IgD-negative memory B cell (primary cell): ENCODE data around the gene LRRN2. TPM values are rescaled to one million over a fixed set of nuclear protein-coding genes. Genes with fewer than 3 reads are reported as not detected.

ENCODE experiments used
- H3K27ac Mint-ChIP-seq, 3 donors: one replicate each; pipeline ENCODE4 v1.8.0; 2020 to 2022; ENCODE audit warnings: mild to moderate bottlenecking in 3 of 3, mixed read lengths in 3 of 3, moderate library complexity in 1 of 3
- H3K27me3 Mint-ChIP-seq: one replicate; pipeline ENCODE4 v1.8.0; 2021; ENCODE audit warnings: mixed read lengths
- H3K36me3 Mint-ChIP-seq: one replicate; pipeline ENCODE4 v1.8.0; 2020; ENCODE audit warnings: mild to moderate bottlenecking, mixed read lengths
- H3K4me1 Mint-ChIP-seq, 3 donors: one replicate each; pipeline ENCODE4 v1.8.0; 2020 to 2022; ENCODE audit warnings: mixed read lengths in 3 of 3, mild to moderate bottlenecking in 1 of 3
- H3K4me3 Mint-ChIP-seq, 4 donors: one replicate each; pipeline ENCODE4 v1.8.0; 2020 to 2022; ENCODE audit warnings: mild to moderate bottlenecking in 4 of 4, mixed read lengths in 4 of 4, moderate library complexity in 3 of 4
- H3K9me3 Mint-ChIP-seq, 3 donors: one replicate each; pipeline ENCODE4 v1.8.0; 2020 to 2021; ENCODE audit warnings: mixed read lengths in 3 of 3, mild to moderate bottlenecking in 1 of 3
- polyA plus RNA-seq: library from polyadenylated mRNA; unstranded; fragments of 300-500 nt; fragmentation: Illumina TruSeq; gene quantifications from one replicate; pipeline ENCODE4 v1.2.3, GENCODE V29; 2021

The LRRN2 gene
- polyA plus RNA-seq, 1 donor from 2014 or later, result not detected

- Mint-ChIP-seq H3K27me3 (peaks cover 6% of the 10 kb centered on the region), H3K4me1 (no peaks in the 10 kb centered on the region), H3K36me3 (peaks cover 5% of the 10 kb centered on the region), H3K9me3 (no peaks in the 10 kb centered on the region), H3K27ac (no peak overlapping the region), H3K4me3 (peak overlapping the region in 1 of 4 donors; percentile 47)
Measured at GRCh38 chr1:204721373-204722055, 36.0 kb upstream of the LRRN2 start.

GRCh38 chr1:204716660-204717059, 31.1 kb upstream of the LRRN2 start:
- H3K27me3 Mint-ChIP-seq, result peaks cover 12% of the 10 kb centered on the region
- no peaks in the 10 kb centered on the region for H3K9me3 Mint-ChIP-seq
- H3K36me3 Mint-ChIP-seq, result peaks cover 6% of the 10 kb centered on the region
- H3K27ac Mint-ChIP-seq, result no peak overlapping the region
- peaks cover 23 to 26% (median 25%) of the 10 kb centered on the region in 3 donors for H3K4me1 Mint-ChIP-seq
- H3K4me3 Mint-ChIP-seq, result no peak overlapping the region

- peaks cover 4% of the 10 kb centered on the region for H3K36me3 Mint-ChIP-seq
- H3K27me3 Mint-ChIP-seq, result peaks cover 17% of the 10 kb centered on the region
- peaks cover 23 to 26% (median 25%) of the 10 kb centered on the region in 3 donors for H3K4me1 Mint-ChIP-seq
- peak overlapping the region in 2 of 3 donors; percentile 9 to 44 for H3K27ac Mint-ChIP-seq
- no peaks in the 10 kb centered on the region for H3K9me3 Mint-ChIP-seq
- H3K4me3 Mint-ChIP-seq, result peak overlapping the region; percentile 3 to 80 (median 70)
Measured at GRCh38 chr1:204714861-204715511, 29.4 kb upstream of the LRRN2 start.

GRCh38 chr1:204714194-204714860, 28.8 kb upstream of the LRRN2 start:
- Mint-ChIP-seq H3K27me3 (peaks cover 16% of the 10 kb centered on the region), H3K9me3 (no peaks in the 10 kb centered on the region), H3K4me3 (peak overlapping the region in 2 of 4 donors; percentile 74 to 80), H3K27ac (peak overlapping the region in 1 of 3 donors; percentile 44), H3K36me3 (peaks cover 4% of the 10 kb centered on the region), H3K4me1 (peaks cover 23 to 26% (median 25%) of the 10 kb centered on the region in 3 donors)

GRCh38 chr1:204713541-204713940, 28.0 kb upstream of the LRRN2 start:
- Mint-ChIP-seq H3K9me3 (no peaks in the 10 kb centered on the region), H3K27ac (no peak overlapping the region), H3K27me3 (peaks cover 16% of the 10 kb centered on the region), H3K4me1 (peaks cover 23 to 26% (median 25%) of the 10 kb centered on the region in 3 donors), H3K36me3 (peaks cover 4% of the 10 kb centered on the region), H3K4me3 (peak overlapping the region in 1 of 4 donors; percentile 83)

GRCh38 chr1:204712708-204713430, 27.3 kb upstream of the LRRN2 start:
- H3K27ac Mint-ChIP-seq, result no peak overlapping the region
- peaks cover 4% of the 10 kb centered on the region for H3K36me3 Mint-ChIP-seq
- H3K27me3 Mint-ChIP-seq, result peaks cover 16% of the 10 kb centered on the region
- H3K4me1 Mint-ChIP-seq, result peaks cover 23 to 26% (median 25%) of the 10 kb centered on the region in 3 donors
- no peaks in the 10 kb centered on the region for H3K9me3 Mint-ChIP-seq
- H3K4me3 Mint-ChIP-seq, result peak overlapping the region in 1 of 4 donors; percentile 83

- Mint-ChIP-seq H3K27ac (no peak overlapping the region), H3K9me3 (no peaks in the 10 kb centered on the region), H3K36me3 (peaks cover 4% of the 10 kb centered on the region), H3K4me1 (peaks cover 23 to 26% (median 25%) of the 10 kb centered on the region in 3 donors), H3K4me3 (no peak overlapping the region), H3K27me3 (peaks cover 16% of the 10 kb centered on the region)
Measured at GRCh38 chr1:204711947-204712701, 26.6 kb upstream of the LRRN2 start.

GRCh38 chr1:204711103-204711946, 25.8 kb upstream of the LRRN2 start:
- peaks cover 23 to 26% (median 25%) of the 10 kb centered on the region in 3 donors for H3K4me1 Mint-ChIP-seq
- peaks cover 16% of the 10 kb centered on the region for H3K27me3 Mint-ChIP-seq
- no peak overlapping the region for H3K4me3 Mint-ChIP-seq
- no peak overlapping the region for H3K27ac Mint-ChIP-seq
- no peaks in the 10 kb centered on the region for H3K9me3 Mint-ChIP-seq
- peaks cover 4% of the 10 kb centered on the region for H3K36me3 Mint-ChIP-seq

GRCh38 chr1:204709960-204710912, 24.7 kb upstream of the LRRN2 start:
- no peak overlapping the region for H3K27ac Mint-ChIP-seq
- H3K9me3 Mint-ChIP-seq, result no peaks in the 10 kb centered on the region
- H3K36me3 Mint-ChIP-seq, result peaks cover 6% of the 10 kb centered on the region
- peak overlapping the region in 1 of 4 donors; percentile 14 for H3K4me3 Mint-ChIP-seq
- peaks cover 18% of the 10 kb centered on the region for H3K27me3 Mint-ChIP-seq
- H3K4me1 Mint-ChIP-seq, result peaks cover 24 to 26% (median 25%) of the 10 kb centered on the region in 3 donors

- H3K9me3 Mint-ChIP-seq, result no peaks in the 10 kb centered on the region
- no peak overlapping the region for H3K27ac Mint-ChIP-seq
- H3K4me3 Mint-ChIP-seq, result no peak overlapping the region
- peaks cover 15 to 16% (median 16%) of the 10 kb centered on the region in 3 donors for H3K4me1 Mint-ChIP-seq
- H3K36me3 Mint-ChIP-seq, result peaks cover 4% of the 10 kb centered on the region
- peaks cover 20% of the 10 kb centered on the region for H3K27me3 Mint-ChIP-seq
Measured at GRCh38 chr1:204709021-204709420, 23.5 kb upstream of the LRRN2 start.

GRCh38 chr1:204706838-204707509, 21.4 kb upstream of the LRRN2 start:
- Mint-ChIP-seq H3K9me3 (no peaks in the 10 kb centered on the region), H3K4me1 (peaks cover 0 to 5% (median 3%) of the 10 kb centered on the region in 3 donors), H3K36me3 (peaks cover 1% of the 10 kb centered on the region), H3K27me3 (peaks cover 11% of the 10 kb centered on the region), H3K27ac (peak overlapping the region in 1 of 3 donors; percentile 52), H3K4me3 (no peak overlapping the region)
